GM18511 (cell line): Measurements from ENCODE around the gene CDCP1.

ENCODE experiments used
- ATAC-seq: cut with Tn5 transposase; IDR thresholded peaks from one replicate; pipeline ENCODE4 v1.9.1; 2021; ENCODE audit warnings: mild to moderate bottlenecking, moderate library complexity; ENCODE audit not compliant: unreplicated experiment

CDCP1 gene

GRCh38 chr3:45139372-45140140 lies 6.6 kb downstream of the CDCP1 start:
- no peak for ATAC-seq

- no peak for ATAC-seq
These were observed 8.5 kb downstream of the CDCP1 start for GRCh38 chr3:45137656-45138181.

DNA sequence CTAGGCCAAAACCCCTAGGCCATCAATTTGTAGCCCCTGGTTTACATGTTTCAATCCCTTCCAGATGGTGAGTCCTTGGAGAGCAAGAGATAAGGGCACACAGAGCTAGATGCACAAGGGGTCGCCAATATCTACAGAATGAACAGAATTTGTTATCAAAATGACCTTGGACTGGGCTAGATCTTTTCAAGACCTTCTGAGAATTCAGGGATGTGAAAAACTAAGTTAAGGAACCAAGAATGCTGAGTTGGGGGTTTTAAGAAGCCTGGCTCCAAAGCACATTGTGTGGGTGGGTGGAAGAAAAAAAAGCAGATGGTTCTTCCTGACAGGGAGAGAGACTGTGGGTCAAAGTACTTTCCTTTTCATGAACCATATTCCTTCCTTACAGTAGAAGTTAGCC lies 10.2 kb downstream of the CDCP1 start:
- no peak for ATAC-seq

- no peak for ATAC-seq
These were observed 11.2 kb downstream of the CDCP1 start for GRCh38 chr3:45134758-45135521.

GRCh38 chr3:45132568-45133211 lies 13.5 kb downstream of the CDCP1 start:
- ATAC-seq = no peak

DNA sequence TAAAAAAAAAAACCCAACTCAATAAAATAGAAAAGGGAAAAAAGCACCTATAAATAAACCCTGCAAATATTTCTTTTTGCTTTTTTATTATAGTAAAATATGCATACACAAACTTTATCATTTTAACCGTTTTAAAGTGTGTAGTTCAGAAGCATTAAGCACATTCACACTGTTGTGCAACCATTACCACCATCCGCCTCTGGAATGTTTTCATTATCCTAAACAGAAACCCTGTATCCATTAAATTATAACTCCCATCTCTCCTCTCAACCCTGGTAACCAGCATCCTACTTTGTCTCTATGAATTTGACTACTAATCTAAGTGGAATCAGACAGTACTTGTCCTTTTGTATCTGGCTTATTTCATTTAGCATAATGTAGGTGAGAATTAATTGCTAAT lies 15.0 kb downstream of the CDCP1 start:
- no peak for ATAC-seq

- no peak for ATAC-seq
These were observed 15.7 kb downstream of the CDCP1 start for GRCh38 chr3:45130476-45130875.

DNA sequence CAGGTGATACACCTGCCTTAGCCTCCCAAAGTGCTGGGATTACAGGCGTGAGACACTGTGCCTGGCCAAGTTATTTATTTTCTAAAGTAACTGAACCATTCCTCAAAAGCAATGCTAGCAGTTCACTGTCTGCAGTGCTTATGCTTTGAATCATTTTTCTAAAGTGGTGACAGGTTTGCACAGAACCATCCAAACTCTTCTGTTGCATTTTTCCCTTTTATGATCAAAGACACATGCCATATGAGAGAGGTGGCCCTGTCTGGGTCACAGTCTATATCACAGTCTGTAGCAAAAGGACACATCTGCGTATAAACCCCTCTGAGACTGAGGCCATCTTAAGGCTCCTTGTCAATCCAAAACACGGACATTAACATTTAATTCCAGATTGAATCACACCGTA lies 17.2 kb downstream of the CDCP1 start:
- ATAC-seq = no peak

- no peak for ATAC-seq
These were observed 18.9 kb downstream of the CDCP1 start for GRCh38 chr3:45127130-45127822.

DNA sequence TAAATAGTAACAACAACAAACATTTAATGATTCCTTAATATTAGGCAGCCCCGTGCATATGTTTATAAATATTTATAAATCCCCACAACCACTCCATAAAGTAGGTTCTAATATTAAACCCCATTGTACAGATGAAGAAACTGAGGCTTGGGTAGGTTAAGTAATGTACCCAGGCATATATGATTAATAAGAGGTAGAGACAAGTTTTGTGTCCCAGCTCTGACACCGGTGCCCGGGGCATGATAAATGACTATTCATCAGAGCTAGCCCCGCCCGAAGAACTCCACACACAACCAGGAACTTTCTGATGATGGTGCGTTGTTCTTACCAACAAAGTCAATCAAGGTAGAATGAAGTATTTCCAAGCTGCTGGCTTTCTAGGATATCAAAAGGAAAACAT lies 19.4 kb downstream of the CDCP1 start:
- ATAC-seq = no peak

DNA sequence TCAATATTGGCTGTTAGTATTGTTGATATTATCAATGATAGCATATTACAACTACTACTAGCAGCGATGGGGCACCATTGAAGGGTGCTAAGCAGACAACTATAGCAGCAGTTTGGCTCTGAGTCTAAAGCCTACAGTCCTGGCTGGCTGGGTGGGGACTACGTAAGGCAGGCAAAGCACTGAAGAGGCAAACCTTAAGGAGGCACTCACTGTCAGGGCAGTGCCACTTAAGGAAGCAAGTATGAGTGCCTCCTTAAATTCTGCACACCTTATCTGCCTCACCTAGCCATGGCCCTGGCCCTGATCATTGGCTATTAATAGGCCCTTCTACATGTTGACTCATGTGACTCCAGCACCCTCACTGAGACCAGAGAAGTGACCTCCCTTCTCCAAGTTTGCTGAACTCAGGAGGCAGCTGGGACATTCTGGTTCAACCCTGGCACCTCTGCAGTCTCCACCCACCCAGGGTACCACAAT lies 20.6 kb downstream of the CDCP1 start:
- no peak for ATAC-seq

GRCh38 chr3:45124956-45125355 lies 21.2 kb downstream of the CDCP1 start:
- ATAC-seq = no peak

DNA sequence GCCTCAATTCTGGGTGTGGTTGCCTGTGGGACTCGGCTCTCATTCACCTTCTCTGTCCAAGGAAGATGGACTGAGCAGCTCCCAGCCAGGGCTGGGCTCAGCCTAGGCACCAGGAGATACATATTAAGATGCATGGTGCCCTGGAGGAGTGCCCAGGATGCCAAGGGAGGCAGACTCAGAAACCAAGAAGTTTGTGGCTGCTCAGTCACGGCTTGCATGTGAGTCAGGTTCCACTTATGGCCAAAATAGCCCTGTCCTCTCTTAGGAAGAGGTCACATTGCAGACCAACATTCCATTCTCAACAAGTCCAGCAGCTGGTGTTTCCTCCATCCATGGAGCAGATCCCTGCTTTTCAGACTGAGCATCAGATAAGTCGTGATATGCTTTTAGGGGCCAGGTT lies 21.8 kb downstream of the CDCP1 start:
- no peak for ATAC-seq

- ATAC-seq = no peak
These were observed 22.5 kb downstream of the CDCP1 start for GRCh38 chr3:45123581-45124269.

- peak; percentile 85 for ATAC-seq
These were observed 23.1 kb downstream of the CDCP1 start for GRCh38 chr3:45123030-45123429.

GRCh38 chr3:45120359-45121158 lies 25.6 kb downstream of the CDCP1 start:
- no peak for ATAC-seq

GRCh38 chr3:45119824-45120358 lies 26.3 kb downstream of the CDCP1 start:
- no peak for ATAC-seq

GRCh38 chr3:45119376-45119775 lies 26.8 kb downstream of the CDCP1 start:
- no peak for ATAC-seq

- ATAC-seq = no peak
These were observed 27.5 kb downstream of the CDCP1 start for GRCh38 chr3:45118615-45119071.
